Measurements from ENCODE around the gene CDH8.

CDH8 gene

DNA sequence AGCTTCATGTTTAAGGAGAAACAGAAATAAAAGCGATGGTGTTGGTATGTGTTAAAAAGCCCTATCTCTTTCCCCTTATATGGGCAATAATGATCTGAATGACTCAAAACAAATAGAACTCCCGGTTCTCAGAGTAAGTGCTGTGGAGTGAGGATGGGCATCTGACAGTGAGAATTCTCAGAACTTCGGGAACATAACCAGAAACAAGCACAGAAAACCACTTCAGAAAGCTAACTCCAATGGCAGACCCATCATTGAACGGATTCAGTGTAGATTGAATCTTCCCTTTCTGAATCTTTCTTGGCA is 67.2 kb downstream of the CDH8 start:
- no peaks in the 10 kb centered on the region for H3K27me3 ChIP-seq (ENCODE audit: control insufficient read depth, insufficient read depth, low read length)
- peak overlapping the region; percentile 81 for H3K27ac ChIP-seq (ENCODE audit: low read depth, low read length)
- no peak overlapping the region for H3K9ac ChIP-seq (ENCODE audit: low read depth, low read length)
- H3K36me3 ChIP-seq (ENCODE audit: control insufficient read depth, insufficient read depth, low read length): no peaks in the 10 kb centered on the region
- no peak overlapping the region for H3K4me3 ChIP-seq (ENCODE audit: low read depth, low read length)
- H3K9me3 ChIP-seq (ENCODE audit: control insufficient read depth, insufficient read depth, low read length): no peaks in the 10 kb centered on the region
- peaks cover 32% of the 10 kb centered on the region for H3K4me1 ChIP-seq (ENCODE audit: control insufficient read depth, insufficient read depth, low read length)

DNA sequence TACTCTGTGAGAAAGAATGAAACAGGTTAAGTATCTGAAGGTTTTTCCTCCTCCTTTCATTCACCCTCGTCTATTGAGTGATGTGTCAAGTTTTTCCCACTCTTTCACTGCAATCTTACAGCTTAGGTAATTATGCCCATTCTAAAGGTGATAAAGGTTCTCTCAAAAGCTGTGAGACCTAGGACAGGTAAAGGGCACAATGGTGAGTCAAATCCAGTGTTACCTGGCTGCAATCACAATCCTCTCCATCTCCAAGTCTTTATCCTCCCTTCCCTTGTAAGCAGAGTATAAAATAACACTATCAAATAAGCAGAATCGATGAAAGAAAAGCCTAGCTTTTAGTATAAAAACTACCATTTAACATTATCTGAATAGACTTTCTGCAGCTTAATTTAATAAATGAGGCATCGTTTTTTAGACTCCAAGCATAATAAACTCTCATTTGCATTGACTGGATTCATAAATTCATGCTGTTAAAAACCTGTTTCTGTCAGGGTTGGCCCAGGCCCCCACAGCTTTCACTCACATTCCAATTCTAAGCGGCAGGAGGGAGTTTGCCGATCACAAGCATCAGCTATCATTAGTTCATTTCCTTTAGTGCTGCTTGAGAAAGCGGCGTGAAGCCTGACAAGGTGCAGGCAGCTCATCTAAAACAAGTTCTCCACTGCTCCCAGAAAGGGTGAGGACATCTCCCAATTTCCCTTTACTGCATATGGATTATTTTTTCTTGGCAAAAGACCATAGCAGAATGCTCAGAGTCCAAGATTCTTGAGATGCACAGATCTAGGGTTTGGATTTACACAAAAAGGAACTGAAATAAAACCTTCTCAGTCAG is 67.8 kb downstream of the CDH8 start:
- Histone ChIP-seq H3K36me3 (ENCODE audit: control insufficient read depth, insufficient read depth, low read length) (no peaks in the 10 kb centered on the region), H3K9me3 (ENCODE audit: control insufficient read depth, insufficient read depth, low read length) (no peaks in the 10 kb centered on the region), H3K27ac (ENCODE audit: low read depth, low read length) (peak overlapping the region; percentile 81), H3K27me3 (ENCODE audit: control insufficient read depth, insufficient read depth, low read length) (no peaks in the 10 kb centered on the region), H3K9ac (ENCODE audit: low read depth, low read length) (no peak overlapping the region; the same call in 1 of the 2 replicates), H3K4me3 (ENCODE audit: low read depth, low read length) (no peak overlapping the region), H3K4me1 (ENCODE audit: control insufficient read depth, insufficient read depth, low read length) (peaks cover 32% of the 10 kb centered on the region)

- Histone ChIP-seq H3K27ac (ENCODE audit: low read depth, low read length) (no peak overlapping the region), H3K9ac (ENCODE audit: low read depth, low read length) (no peak overlapping the region), H3K36me3 (ENCODE audit: control insufficient read depth, insufficient read depth, low read length) (no peaks in the 10 kb centered on the region), H3K4me3 (ENCODE audit: low read depth, low read length) (no peak overlapping the region), H3K9me3 (ENCODE audit: control insufficient read depth, insufficient read depth, low read length) (no peaks in the 10 kb centered on the region), H3K27me3 (ENCODE audit: control insufficient read depth, insufficient read depth, low read length) (0 out of 2 replicates have a peak, but pooled peaks cover 2% of the 10 kb centered on the region), H3K4me1 (ENCODE audit: control insufficient read depth, insufficient read depth, low read length) (peaks cover 40% of the 10 kb centered on the region)
These were observed 79.0 kb downstream of the CDH8 start for GRCh38 chr16:61957075-61957855.

DNA sequence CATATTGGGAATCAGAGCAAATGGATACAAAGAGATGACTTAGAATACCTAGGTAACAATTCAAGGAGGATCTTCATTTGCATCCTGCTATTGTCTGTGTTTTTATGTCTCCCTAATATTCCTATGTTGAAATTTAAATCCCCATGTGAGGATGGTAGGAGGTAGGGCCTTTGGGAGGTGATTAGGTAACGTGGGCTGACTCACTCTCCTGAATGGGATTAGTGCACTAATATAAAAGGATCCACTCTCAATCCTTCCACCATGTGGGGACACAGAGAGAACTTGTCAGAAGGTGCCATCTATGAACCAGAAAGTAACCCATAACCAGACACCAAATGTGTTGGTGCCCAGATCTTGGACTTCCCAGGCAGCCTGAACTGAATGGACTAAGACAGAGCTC is 83.4 kb downstream of the CDH8 start:
- no peaks in the 10 kb centered on the region for H3K27me3 ChIP-seq (ENCODE audit: control insufficient read depth, insufficient read depth, low read length)
- no peak overlapping the region for H3K27ac ChIP-seq (ENCODE audit: low read depth, low read length)
- H3K9me3 ChIP-seq (ENCODE audit: control insufficient read depth, insufficient read depth, low read length): no peaks in the 10 kb centered on the region
- no peaks in the 10 kb centered on the region for H3K36me3 ChIP-seq (ENCODE audit: control insufficient read depth, insufficient read depth, low read length)
- H3K4me1 ChIP-seq (ENCODE audit: control insufficient read depth, insufficient read depth, low read length): peaks cover 44% of the 10 kb centered on the region
- H3K9ac ChIP-seq (ENCODE audit: low read depth, low read length): no peak overlapping the region
- H3K4me3 ChIP-seq (ENCODE audit: low read depth, low read length): no peak overlapping the region

GRCh38 chr16:61948414-61948813 is 87.8 kb downstream of the CDH8 start:
- Histone ChIP-seq H3K36me3 (ENCODE audit: control insufficient read depth, insufficient read depth, low read length) (no peaks in the 10 kb centered on the region), H3K9me3 (ENCODE audit: control insufficient read depth, insufficient read depth, low read length) (no peaks in the 10 kb centered on the region), H3K4me1 (ENCODE audit: control insufficient read depth, insufficient read depth, low read length) (peaks cover 26% of the 10 kb centered on the region), H3K4me3 (ENCODE audit: low read depth, low read length) (no peak overlapping the region), H3K9ac (ENCODE audit: low read depth, low read length) (no peak overlapping the region), H3K27me3 (ENCODE audit: control insufficient read depth, insufficient read depth, low read length) (no peaks in the 10 kb centered on the region), H3K27ac (ENCODE audit: low read depth, low read length) (peak overlapping the region; percentile 18)

- Histone ChIP-seq H3K4me1 (ENCODE audit: control insufficient read depth, insufficient read depth, low read length) (peaks cover 20% of the 10 kb centered on the region), H3K4me3 (ENCODE audit: low read depth, low read length) (no peak overlapping the region), H3K36me3 (ENCODE audit: control insufficient read depth, insufficient read depth, low read length) (no peaks in the 10 kb centered on the region), H3K9ac (ENCODE audit: low read depth, low read length) (no peak overlapping the region), H3K27me3 (ENCODE audit: control insufficient read depth, insufficient read depth, low read length) (no peaks in the 10 kb centered on the region), H3K27ac (ENCODE audit: low read depth, low read length) (no peak overlapping the region), H3K9me3 (ENCODE audit: control insufficient read depth, insufficient read depth, low read length) (no peaks in the 10 kb centered on the region)
These were observed 90.2 kb downstream of the CDH8 start for GRCh38 chr16:61946019-61946418.

DNA sequence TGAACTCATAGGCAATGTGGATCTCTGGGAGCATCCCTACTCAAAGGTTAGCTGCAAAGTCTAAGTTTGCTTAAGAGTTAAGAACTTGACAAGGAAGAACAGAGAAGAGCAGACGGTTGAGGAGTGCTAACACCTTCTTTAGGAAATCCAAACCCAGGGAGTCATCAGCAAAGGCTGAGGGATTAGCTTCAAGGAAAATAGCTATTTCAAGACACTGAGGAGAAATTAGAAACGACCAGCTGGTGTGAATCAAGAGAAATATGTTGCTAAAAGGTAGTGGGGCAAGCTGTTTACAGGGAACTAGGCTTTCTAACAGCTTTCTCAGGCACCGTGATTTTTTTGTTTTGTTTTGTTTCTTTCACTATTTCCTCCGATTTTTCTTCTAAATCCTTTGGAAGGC is 90.7 kb downstream of the CDH8 start:
- H3K9ac ChIP-seq (ENCODE audit: low read depth, low read length): no peak overlapping the region
- no peak overlapping the region for H3K4me3 ChIP-seq (ENCODE audit: low read depth, low read length)
- H3K27ac ChIP-seq (ENCODE audit: low read depth, low read length): no peak overlapping the region
- H3K36me3 ChIP-seq (ENCODE audit: control insufficient read depth, insufficient read depth, low read length): no peaks in the 10 kb centered on the region
- peaks cover 20% of the 10 kb centered on the region for H3K4me1 ChIP-seq (ENCODE audit: control insufficient read depth, insufficient read depth, low read length)
- no peaks in the 10 kb centered on the region for H3K27me3 ChIP-seq (ENCODE audit: control insufficient read depth, insufficient read depth, low read length)
- H3K9me3 ChIP-seq (ENCODE audit: control insufficient read depth, insufficient read depth, low read length): no peaks in the 10 kb centered on the region

DNA sequence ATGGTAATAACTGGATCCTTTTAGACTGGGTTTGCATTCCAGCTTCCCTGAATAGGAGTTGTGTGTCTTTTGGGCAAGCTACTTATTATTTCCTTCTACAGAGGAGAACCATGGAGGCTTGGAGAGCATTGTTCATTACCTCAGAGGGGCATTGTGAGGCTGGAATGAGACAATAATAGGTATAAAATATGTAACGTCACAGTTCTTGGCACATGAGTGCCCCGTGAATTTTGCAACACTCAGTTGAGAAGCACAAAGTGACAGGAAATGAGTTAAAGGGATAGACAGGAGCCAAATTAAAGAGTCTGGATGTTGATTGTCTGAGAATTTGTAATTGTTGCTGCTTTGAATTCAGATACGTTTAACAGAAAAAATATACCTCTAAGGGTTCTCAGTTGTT is 92.2 kb downstream of the CDH8 start:
- Histone ChIP-seq H3K27ac (ENCODE audit: low read depth, low read length) (no peak overlapping the region), H3K4me1 (ENCODE audit: control insufficient read depth, insufficient read depth, low read length) (peaks cover 20% of the 10 kb centered on the region), H3K9ac (ENCODE audit: low read depth, low read length) (no peak overlapping the region), H3K27me3 (ENCODE audit: control insufficient read depth, insufficient read depth, low read length) (no peaks in the 10 kb centered on the region), H3K36me3 (ENCODE audit: control insufficient read depth, insufficient read depth, low read length) (no peaks in the 10 kb centered on the region), H3K9me3 (ENCODE audit: control insufficient read depth, insufficient read depth, low read length) (no peaks in the 10 kb centered on the region), H3K4me3 (ENCODE audit: low read depth, low read length) (no peak overlapping the region)

DNA sequence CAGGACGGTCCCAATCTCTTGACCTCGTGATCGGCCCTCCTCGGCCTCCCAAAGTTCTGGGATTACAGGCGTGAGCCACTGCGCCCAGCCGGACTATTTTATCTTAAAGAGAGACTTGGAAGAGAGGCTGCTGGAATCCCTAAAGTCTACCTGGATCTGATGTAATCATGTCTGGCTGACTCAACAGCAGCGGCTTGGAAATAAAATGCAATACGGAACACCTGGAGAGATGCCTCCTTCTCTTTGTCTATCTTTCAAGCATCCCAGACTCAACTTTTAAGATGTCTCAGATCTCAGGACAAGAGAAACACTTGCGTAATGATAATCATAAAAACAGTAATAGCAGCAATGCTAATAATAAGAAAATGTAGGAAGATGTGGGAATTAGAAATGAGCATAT is 95.6 kb downstream of the CDH8 start:
- no peaks in the 10 kb centered on the region for H3K9me3 ChIP-seq (ENCODE audit: control insufficient read depth, insufficient read depth, low read length)
- H3K27ac ChIP-seq (ENCODE audit: low read depth, low read length): no peak overlapping the region
- no peak overlapping the region for H3K9ac ChIP-seq (ENCODE audit: low read depth, low read length)
- no peak overlapping the region for H3K4me3 ChIP-seq (ENCODE audit: low read depth, low read length)
- H3K27me3 ChIP-seq (ENCODE audit: control insufficient read depth, insufficient read depth, low read length): no peaks in the 10 kb centered on the region
- peaks cover 7% of the 10 kb centered on the region; the same call in 1 of the 2 replicates for H3K4me1 ChIP-seq (ENCODE audit: control insufficient read depth, insufficient read depth, low read length)
- H3K36me3 ChIP-seq (ENCODE audit: control insufficient read depth, insufficient read depth, low read length): no peaks in the 10 kb centered on the region

- Histone ChIP-seq H3K4me1 (ENCODE audit: control insufficient read depth, insufficient read depth, low read length) (peaks cover 10% of the 10 kb centered on the region), H3K4me3 (ENCODE audit: low read depth, low read length) (no peak overlapping the region), H3K36me3 (ENCODE audit: control insufficient read depth, insufficient read depth, low read length) (no peaks in the 10 kb centered on the region), H3K27ac (ENCODE audit: low read depth, low read length) (no peak overlapping the region), H3K9me3 (ENCODE audit: control insufficient read depth, insufficient read depth, low read length) (no peaks in the 10 kb centered on the region), H3K9ac (ENCODE audit: low read depth, low read length) (no peak overlapping the region), H3K27me3 (ENCODE audit: control insufficient read depth, insufficient read depth, low read length) (no peaks in the 10 kb centered on the region)
These were observed 98.6 kb downstream of the CDH8 start for GRCh38 chr16:61937646-61938045.

GRCh38 chr16:61936522-61936921 is 99.7 kb downstream of the CDH8 start:
- no peaks in the 10 kb centered on the region for H3K9me3 ChIP-seq (ENCODE audit: control insufficient read depth, insufficient read depth, low read length)
- H3K36me3 ChIP-seq (ENCODE audit: control insufficient read depth, insufficient read depth, low read length): no peaks in the 10 kb centered on the region
- no peaks in the 10 kb centered on the region for H3K27me3 ChIP-seq (ENCODE audit: control insufficient read depth, insufficient read depth, low read length)
- H3K9ac ChIP-seq (ENCODE audit: low read depth, low read length): no peak overlapping the region
- H3K4me1 ChIP-seq (ENCODE audit: control insufficient read depth, insufficient read depth, low read length): peaks cover 10% of the 10 kb centered on the region
- no peak overlapping the region for H3K27ac ChIP-seq (ENCODE audit: low read depth, low read length)
- no peak overlapping the region for H3K4me3 ChIP-seq (ENCODE audit: low read depth, low read length)

Data from HUES48 (cell line).